GM19099 (cell line): ENCODE data around the gene SERPIND1.

ENCODE experiments used
- POLR2A ChIP-seq: IDR thresholded peaks from 3 replicates; pipeline ENCODE4 v1.6.1; 2011; ENCODE audit warnings: low read depth; ENCODE audit not compliant: insufficient read length; ENCODE audit errors: extremely low read depth

Gene SERPIND1, protein sequence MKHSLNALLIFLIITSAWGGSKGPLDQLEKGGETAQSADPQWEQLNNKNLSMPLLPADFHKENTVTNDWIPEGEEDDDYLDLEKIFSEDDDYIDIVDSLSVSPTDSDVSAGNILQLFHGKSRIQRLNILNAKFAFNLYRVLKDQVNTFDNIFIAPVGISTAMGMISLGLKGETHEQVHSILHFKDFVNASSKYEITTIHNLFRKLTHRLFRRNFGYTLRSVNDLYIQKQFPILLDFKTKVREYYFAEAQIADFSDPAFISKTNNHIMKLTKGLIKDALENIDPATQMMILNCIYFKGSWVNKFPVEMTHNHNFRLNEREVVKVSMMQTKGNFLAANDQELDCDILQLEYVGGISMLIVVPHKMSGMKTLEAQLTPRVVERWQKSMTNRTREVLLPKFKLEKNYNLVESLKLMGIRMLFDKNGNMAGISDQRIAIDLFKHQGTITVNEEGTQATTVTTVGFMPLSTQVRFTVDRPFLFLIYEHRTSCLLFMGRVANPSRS

DNA sequence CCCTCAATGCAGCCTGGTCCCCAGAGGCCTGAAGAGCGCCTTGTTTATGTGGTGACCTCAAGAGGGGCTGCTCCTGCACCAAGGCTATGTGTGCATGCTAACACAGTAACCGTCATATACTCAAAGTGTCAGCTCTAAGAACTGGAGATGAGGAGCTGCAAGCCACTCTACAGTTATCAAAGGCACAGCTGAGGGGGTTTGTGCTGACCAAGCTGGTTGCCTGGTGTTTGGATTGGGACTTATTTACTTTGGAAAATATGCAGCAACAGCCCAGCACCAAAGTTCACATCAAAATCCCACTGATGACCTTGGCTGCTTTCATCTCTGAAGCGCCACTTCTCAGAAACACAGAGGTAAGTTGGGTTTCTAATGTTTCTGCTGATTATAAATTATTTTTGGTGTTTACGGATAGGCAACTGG is at the start of gene SERPIND1:
Gene SERPIND1, plus strand, starts transcription at position 321 of the 420 bp plus-strand sequence. CDS start 5,200 bp downstream, outside the sequence.
- TF ChIP-seq POLR2A, result no peak

DNA sequence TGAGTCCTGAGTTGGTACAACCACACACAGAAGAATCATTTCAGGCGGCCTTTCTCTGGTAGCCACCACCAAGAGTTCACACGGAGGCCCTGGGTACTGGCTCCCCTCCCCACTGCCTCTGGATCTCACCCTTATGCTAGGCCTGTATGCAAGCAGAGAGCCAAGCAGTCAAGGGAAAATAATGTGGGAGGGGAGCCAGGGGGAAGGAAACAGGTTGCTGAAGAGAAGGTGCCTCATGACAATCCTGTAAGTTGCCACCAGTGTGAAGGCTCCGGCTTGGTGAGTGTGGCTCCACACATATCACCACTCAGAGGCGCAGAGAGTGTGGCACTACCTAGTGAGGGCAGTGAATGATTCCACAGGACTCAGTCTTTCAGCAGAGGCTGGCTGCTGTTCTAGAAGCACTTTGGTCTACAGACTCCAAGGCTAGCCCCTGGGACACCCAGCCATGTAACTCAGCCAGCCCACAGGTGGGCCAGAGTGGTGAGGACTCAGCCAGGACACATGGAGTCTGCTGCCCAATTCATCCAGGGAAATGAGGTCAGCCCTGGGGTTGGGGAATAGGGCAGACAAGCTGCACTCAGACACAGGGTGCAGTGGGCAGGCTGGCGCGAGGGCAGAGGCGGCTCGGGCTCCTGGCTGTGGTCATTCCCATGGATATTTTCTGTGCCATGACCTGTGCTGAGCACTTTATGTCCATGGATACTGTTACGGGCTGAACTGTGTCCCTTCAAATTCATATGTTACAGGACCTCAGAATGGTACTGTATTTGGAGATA is 49.0 kb upstream of the SERPIND1 start:
- TF ChIP-seq POLR2A, result no peak

DNA sequence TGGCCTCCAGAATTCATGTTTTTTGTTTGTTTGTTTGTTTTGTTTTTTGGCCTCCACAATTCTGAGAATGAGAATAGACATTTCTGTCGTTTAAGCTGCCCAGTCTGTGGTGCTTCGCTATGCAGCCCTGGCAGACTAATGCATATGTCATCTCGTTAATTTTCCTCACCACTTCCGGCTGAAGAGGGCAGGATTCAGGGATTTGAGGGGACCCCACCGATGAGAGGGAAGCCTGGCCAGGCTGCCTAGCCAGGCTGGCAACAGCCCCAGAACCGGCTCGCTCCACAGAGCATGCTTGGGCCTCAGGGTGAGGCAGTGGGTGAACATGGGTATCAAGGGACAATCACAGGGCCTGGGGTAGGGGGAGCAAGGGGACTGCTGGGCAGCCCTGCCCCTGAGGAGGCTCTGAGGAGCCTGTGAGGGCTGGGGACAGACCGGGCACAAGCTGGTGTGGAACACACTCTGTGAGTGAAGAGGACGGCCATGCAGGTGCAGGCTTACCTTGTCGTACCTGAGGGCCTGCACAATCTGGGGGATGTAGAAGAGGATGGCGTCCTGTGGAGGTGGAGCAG is 47.8 kb upstream of the SERPIND1 start:
- TF ChIP-seq POLR2A, result no peak

DNA sequence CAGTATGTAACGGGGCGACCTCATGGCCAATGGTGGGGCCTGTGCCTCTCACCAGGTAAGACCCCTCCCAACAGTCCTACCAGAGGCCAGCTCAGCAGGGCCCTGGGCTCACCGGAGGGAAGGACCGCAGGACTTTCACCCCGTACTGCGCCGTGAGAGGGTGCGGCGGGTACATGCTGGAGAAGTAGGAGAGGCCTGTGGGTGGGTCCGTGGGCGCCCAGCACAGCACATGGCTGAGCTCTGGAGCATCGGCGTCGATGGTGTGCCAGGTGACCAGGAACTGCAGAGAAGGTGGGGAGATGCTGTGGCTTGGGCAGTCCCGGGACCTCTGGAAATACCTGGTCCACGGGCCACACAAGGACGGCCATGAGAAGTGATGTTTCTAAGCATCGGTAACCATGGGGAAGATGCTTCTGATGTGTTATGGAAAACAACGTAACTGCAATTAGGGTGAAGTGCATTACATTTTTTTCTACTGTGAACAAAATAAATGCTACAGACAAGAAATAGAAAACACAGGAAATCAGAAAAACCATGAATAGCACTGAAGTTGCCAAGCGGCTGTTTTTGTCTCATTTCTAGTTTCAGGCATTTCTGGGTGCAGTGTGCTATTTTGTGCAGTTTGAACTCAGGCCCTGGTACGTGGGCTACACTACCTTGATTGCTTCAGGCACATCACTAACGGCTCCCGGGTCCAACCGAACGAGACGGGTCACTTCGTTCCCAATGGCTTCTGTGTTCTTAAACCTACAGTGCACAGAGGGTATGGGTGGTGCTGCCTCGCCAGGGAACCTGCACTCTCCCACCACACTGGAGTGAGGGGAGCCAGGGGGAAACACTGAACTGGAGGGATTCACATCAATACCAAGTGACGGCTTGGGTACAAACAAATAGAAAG is 46.5 kb upstream of the SERPIND1 start:
- TF ChIP-seq POLR2A, result no peak

DNA sequence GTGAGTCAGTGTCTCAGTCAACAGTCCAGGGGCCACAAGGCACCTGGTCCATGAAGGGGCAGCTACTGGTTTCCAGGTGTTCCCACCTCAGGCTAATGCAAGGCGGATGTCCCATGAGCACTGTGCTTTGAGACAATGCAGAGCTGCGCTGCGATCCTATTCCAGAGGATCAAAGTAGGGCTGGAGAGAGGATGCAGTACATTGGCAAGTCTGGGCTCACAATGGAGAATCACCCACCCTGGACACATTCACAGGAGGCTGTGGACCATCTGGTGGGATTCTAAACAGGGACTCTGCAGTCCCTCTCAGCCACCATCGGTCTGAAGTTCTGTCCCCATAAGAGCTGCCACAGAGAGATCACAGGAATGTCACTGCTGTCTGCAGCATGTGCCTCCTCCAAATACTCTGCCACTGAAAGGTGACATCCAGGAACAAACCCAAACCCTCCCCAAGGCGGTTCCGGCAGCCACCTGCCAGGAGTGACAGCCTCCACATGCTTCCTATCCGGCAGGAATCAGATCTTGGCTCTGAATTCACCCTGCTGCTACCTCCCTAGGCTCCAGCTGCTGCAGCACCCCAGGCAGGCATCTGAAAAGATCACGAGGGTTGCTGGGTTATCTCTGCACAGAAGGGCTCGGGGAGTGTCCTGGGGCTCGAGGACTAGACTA is 45.3 kb upstream of the SERPIND1 start:
- TF ChIP-seq POLR2A, result no peak

DNA sequence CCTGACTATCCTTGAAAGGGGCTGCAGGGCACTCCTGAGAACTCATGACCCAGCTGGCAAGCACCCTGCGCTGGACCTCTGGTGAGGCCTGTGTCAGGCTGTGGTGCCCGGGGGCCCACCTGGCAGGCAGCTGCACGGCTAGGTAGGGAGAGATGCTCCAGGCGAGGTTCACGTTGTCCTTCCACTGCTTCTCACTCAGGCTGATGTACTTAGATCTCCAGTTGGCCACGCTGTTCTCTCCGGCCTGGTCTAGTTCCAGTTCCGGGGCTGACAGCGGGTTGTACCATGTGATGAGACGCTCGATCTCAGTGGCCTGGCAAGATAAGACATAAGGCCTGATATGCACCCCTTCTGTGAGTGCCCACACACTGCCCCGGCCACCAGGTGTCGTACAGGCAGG is 44.7 kb upstream of the SERPIND1 start:
- TF ChIP-seq POLR2A, result no peak

DNA sequence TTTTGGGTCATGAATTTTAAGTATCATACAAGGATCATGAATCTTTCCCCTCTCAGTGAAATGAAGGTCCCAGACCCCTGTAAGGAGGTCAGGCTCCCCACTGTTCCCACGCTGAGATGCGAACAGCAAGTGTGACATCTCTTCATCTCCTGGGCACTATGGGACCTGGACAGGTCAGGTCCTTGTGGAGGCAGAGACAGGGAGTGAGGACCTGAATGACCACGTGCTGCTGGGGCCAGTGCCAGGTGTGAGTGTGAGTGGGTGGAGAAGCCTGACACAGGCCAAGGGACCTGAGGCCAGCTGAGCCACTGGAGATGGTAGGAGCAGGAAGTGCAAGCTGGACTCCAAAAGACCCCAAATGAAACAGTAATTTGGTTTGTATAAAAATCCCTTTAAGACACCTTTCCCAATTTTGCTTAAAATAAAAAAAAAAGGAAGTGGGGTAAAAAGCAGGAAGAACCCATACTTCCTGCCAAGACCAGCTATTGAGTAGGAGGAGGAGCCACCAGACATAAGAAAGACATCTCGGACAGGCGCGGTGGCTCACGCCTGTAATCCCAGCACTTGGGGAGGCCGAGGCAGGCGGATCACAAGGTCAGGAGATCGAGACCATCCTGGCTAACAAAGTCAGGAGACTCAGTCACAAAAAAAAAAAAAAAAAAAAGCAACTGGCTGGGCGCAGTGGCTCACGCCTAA is 35.4 kb upstream of the SERPIND1 start:
- no peak for TF ChIP-seq POLR2A

DNA sequence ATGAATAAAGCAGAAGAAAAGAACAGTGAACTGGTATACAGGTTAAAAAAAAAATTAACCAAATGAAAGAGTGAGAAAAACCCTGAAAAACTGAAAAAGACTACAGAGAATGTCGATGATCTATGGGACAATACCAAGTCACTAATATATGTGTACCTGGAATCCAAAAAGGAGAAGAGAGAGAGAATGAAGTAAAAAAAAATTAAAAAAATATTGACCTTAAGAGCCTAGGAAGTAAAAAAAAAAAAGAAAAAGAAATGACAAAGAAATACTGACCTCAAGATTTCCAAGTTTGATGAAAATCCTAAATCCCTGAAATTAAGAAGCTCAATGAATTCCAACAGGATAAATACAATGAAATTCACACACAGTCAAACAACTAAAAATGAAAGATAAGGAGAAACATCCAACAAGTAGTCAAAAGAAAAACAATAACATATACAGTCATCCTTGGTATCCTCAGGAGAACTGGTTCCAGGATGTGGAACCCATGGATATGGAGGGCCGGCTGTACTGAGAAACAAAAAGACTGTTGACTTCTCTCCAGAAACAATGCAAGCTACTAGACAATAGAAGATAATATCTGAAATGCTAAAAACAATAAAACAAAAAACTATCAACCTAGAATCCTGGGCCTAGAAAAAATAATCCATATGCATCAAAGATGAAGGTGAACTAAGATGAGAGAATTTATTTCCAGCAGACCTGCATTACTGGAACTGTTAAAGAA is 33.5 kb upstream of the SERPIND1 start:
- no peak for TF ChIP-seq POLR2A

DNA sequence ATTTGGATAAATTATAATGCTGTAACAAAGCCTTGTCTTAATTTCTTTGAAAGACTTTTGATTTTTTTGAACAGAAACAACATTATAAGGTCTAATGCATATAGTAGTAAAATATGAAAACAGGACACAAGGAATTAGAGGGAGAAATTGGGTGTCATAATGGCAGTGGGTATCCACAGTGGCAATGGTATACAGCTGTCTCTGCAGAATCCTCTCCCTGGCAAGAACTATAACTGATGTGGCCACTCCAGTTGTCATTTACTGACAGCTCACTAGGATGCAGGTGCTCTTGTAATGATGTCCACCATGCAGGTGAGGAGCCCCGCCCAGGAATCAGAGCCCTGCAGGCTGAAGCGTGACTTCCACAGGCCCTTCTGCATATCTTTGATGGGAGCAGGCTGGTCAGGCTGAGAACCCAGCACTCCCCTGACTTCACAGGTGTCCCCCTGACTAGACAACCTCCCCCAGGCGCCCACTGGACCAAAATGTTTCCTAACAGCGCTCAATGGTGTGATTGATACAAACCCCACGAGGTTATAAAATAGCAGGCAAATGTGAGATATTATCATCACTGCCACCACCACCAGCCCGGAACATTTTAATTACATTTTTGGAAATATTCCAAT is 32.8 kb upstream of the SERPIND1 start:
- no peak for TF ChIP-seq POLR2A

DNA sequence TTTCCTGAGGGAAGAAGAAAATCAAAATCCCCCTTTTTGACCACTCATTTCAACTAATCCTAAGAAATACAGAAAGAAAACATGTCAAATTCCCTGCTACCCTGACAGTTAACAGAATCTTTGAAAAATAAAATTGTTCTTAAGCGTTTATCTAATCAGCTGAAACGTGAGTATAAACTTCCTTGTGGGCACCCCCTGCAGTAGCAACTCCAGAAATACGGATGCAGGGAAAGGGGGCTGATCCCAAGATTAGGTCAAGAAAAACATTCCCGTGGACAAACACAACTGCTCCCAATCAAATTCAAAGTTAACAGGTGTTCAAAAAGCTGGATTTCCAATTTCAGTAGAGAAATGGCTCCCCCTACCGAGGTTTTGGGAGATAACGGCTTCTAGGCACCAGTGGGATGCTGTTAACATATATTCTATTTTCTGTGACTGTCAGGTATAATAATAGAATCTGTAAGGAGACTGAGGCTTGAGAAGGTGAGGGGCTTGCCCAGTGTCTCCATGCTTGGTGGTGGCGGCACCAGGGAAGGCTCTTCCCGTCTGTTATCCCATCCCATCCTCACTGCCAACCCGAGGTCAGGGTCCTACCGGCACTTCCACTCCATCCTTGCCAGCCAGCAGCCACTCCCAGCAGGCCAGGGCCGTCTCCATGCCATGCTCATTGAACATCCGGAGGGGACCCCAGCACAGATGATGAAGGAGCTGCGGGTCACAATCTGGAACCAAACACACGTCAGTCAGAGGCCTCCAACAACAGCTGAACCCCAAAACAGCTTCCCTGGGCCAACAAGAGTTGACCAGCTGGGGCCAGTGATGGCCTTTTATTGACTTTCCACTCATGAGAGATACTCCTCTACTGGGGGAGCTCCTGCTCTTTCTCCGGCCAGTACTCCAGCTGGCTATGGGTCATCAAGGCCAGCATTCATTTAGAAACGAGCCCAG is 32.0 kb upstream of the SERPIND1 start:
- no peak for TF ChIP-seq POLR2A

DNA sequence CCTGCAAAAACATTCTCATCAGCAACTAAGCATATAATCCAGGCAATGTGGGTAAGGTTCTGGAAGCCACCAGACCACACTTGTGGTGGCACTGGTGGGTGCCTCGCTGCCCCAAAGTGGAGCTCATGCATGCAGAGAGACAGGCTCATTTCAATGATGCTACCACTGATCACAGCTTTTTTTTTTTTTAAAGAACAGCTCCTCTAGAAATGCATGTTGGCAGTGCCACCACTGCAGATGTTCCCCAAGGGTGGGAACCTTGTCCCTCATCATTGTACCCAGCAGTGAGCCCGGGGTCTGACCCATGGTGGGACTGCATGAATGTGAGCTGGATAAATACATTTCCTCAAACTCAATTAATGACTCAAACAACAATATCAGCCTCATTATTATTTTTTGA is 31.1 kb upstream of the SERPIND1 start:
- TF ChIP-seq POLR2A, result no peak
